ENCODE results near the gene ZFAND3.

DNA sequence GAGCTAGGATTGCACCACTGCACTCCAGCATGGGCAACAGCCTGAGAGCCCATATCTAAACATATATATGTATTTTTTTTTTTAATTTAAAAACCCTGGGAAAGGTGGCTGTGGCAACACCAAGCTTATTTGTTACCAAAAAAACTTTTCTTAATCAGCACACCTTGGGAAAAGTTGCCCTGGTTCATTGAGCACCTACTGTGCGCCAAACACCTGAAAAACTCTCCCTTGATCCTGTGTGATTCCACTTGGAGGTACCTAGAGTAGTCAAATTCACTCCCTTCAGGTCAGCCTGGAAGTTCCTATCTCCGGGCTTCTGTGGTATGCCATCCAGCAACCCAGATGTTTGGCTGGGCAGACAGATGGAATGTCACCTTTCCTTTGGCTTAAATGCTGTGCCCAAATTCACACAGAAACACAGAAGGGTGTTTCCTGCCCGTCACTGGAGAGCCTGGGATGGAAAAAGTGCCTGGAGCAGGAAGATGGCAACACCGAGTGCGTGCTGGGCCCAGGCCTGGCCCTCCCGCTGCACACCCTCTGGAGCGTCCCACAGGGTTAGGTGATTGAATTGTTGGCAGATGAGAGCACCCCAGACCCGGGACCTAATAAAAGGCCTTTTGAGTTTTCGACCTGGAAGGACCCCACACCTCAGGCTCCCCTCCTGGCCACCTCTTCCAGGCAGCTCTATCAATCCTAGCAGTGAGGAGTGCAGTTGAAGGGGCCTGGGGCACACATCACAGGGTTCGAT, 337.5 kb downstream of the ZFAND3 start:
- TF ChIP-seq CTCF (IDR thresholded peaks at IDR 0.05) = no peak
- TF ChIP-seq POLR2A (IDR thresholded peaks at IDR 0.05) = no peak
